Endothelial cell of umbilical vein (primary cell): Measurements from ENCODE around the gene CD3G. TPM values are rescaled to one million over a fixed set of nuclear protein-coding genes. Genes with fewer than 3 reads are reported as not detected.

Experiments used
- BruUV-seq: library from RNA; stranded (reverse); fragments of 400-500 nt; replicated peaks from 2 replicates; lab custom pipeline; 2021; lab: Mats Ljungman, UMichigan
- CTCF ChIA-PET: fragments of 300-600, 350-600 bp; sonication (Branson Sonifier 250); formaldehyde crosslinking; loops from one replicate; lab custom pipeline; 2021; ENCODE audit warnings: antibody characterized with exemption, inconsistent platforms; lab: Charles Lee
- POLR2A ChIA-PET: fragments of 300-600, 350-600 bp; sonication (Branson Sonifier 250); formaldehyde crosslinking; loops from one replicate; lab custom pipeline; 2021; ENCODE audit warnings: antibody characterized with exemption, inconsistent platforms; lab: Charles Lee
- DNase-seq: peaks from one replicate; pipeline ENCODE4 v3.0.0-alpha.2; 2011; ENCODE audit warnings: low read depth, low spot score
- FAIRE-seq: peaks from 2 replicates; lab custom pipeline; 2011; peaks lifted over from hg19 to GRCh38; lab: Jason Lieb, UNC
- H2AFZ ChIP-seq: 2 replicates; pipeline ENCODE4 v1.6.0; 2012; ENCODE audit warnings: low read depth, low read length, control low read depth, inconsistent platforms
- H3K27ac ChIP-seq: 2 replicates; pipeline ENCODE4 v1.5.1; 2011; ENCODE audit warnings: low read depth, mild to moderate bottlenecking, control low read depth, low read length, moderate library complexity; ENCODE audit not compliant: insufficient read depth
- H3K27me3 ChIP-seq, 2 experiments: 2 replicates each; pipeline versions ENCODE4 v1.6.0 to v1.6.1; 2011; ENCODE audit warnings: low read length in 2 of 2, mixed read lengths in 1 of 2; ENCODE audit not compliant: control insufficient read depth in 2 of 2, insufficient read depth in 2 of 2
- H3K36me3 ChIP-seq, 2 experiments: 2 replicates in 1 of 2; 3 replicates in 1 of 2; pipeline ENCODE4 v1.5.1; 2011; ENCODE audit warnings: low read length in 2 of 2, mild to moderate bottlenecking in 1 of 2, moderate library complexity in 1 of 2; ENCODE audit not compliant: control insufficient read depth in 2 of 2, insufficient read depth in 2 of 2; ENCODE audit errors: extremely low read depth in 1 of 2
- H3K4me1 ChIP-seq: 3 replicates; pipeline ENCODE4 v1.5.1; 2011; ENCODE audit warnings: mild to moderate bottlenecking, low read length; ENCODE audit not compliant: control insufficient read depth, insufficient read depth; ENCODE audit errors: extremely low read depth
- H3K4me2 ChIP-seq: 2 replicates; pipeline ENCODE4 v1.6.1; 2011; ENCODE audit warnings: low read length, control low read depth, mixed read lengths; ENCODE audit not compliant: insufficient read depth
- H3K4me3 ChIP-seq, 3 experiments: fragments of 200-600 bp in 1 of 3; sonication (generic), shearing (Covaris generic) in 1 of 3; replicated peaks in 1 of 3; 2 replicates each; pipeline ENCODE4 v1.5.1; 2011 to 2016; ENCODE audit warnings: control low read depth in 3 of 3, low read length in 3 of 3, mild to moderate bottlenecking in 2 of 3, inconsistent platforms in 1 of 3, low read depth in 1 of 3, moderate library complexity in 1 of 3; ENCODE audit not compliant: insufficient read depth in 1 of 3
- H3K79me2 ChIP-seq: 2 replicates; pipeline ENCODE4 v1.6.0; 2012; ENCODE audit warnings: low read length, inconsistent platforms; ENCODE audit not compliant: control insufficient read depth, insufficient read depth
- H3K9ac ChIP-seq: replicated peaks from 2 replicates; pipeline ENCODE3; 2011; ENCODE audit warnings: low read length, control low read depth; ENCODE audit not compliant: insufficient read depth; ENCODE audit errors: extremely low read depth
- H3K9me1 ChIP-seq: replicated peaks from 3 replicates; pipeline ENCODE4 v1.6.0; 2011; ENCODE audit warnings: mild to moderate bottlenecking, low read length; ENCODE audit not compliant: control insufficient read depth, insufficient read depth; ENCODE audit errors: extremely low read depth
- H3K9me3 ChIP-seq: replicated peaks from 2 replicates; pipeline ENCODE4 v1.5.1; 2012; ENCODE audit warnings: low read length, inconsistent platforms; ENCODE audit not compliant: control insufficient read depth, insufficient read depth
- H4K20me1 ChIP-seq: replicated peaks from 2 replicates; pipeline ENCODE3; 2011; ENCODE audit warnings: mild to moderate bottlenecking, low read length; ENCODE audit not compliant: control insufficient read depth, insufficient read depth; ENCODE audit errors: extremely low read depth
- EZH2 ChIP-seq: IDR thresholded peaks from 2 replicates; pipeline ENCODE4 v1.6.1; 2012; ENCODE audit warnings: borderline replicate concordance, low read depth, mild to moderate bottlenecking, moderate library complexity, low read length, inconsistent platforms; ENCODE audit not compliant: severe bottlenecking
- FOS ChIP-seq: IDR thresholded peaks from 2 replicates; pipeline ENCODE4 v1.6.1; 2011; ENCODE audit warnings: mild to moderate bottlenecking, low read length, moderate library complexity, borderline replicate concordance; ENCODE audit not compliant: insufficient read depth
- GATA2 ChIP-seq: IDR thresholded peaks from 2 replicates; pipeline ENCODE4 v1.7.0; 2011; ENCODE audit warnings: low read depth, mild to moderate bottlenecking, moderate library complexity, mixed read lengths, low read length; ENCODE audit not compliant: insufficient read length, insufficient read depth
- JUN ChIP-seq: IDR thresholded peaks from 2 replicates; pipeline ENCODE4 v1.6.1; 2011; ENCODE audit warnings: borderline replicate concordance, low read depth; ENCODE audit not compliant: insufficient read length, insufficient read depth
- MYC ChIP-seq: IDR thresholded peaks from one replicate; pipeline ENCODE4 v1.6.1; 2011; ENCODE audit warnings: mild to moderate bottlenecking, low read depth, low read length
- POLR2A ChIP-seq: IDR thresholded peaks from 2 replicates; pipeline ENCODE4 v1.6.1; 2012; ENCODE audit warnings: low read depth, mild to moderate bottlenecking, control low read depth, low read length
- POLR2AphosphoS5 ChIP-seq: IDR thresholded peaks from 2 replicates; pipeline ENCODE4 v1.6.1; 2012; ENCODE audit warnings: low read depth, mild to moderate bottlenecking, control low read depth, low read length, moderate library complexity; ENCODE audit not compliant: insufficient read depth
- dilution Hi-C: fragments of 300-500 bp; cut with MboI; formaldehyde crosslinking; loops from one replicate; pipeline ENCODE4 v1.15.0; 2019; ENCODE audit warnings: low sequenced_read_pairs; ENCODE audit not compliant: extremely low pct_ligation_motif_present
- intact Hi-C: fragments of 100-400 bp; cut with micrococcal nuclease; formaldehyde crosslinking; loops from one replicate; pipeline ENCODE4 v1.10.0; 2022
- polyA plus RNA-seq, 4 experiments: library from polyadenylated mRNA; depleted of rRNA in 3 of 4; stranded (reverse) in 3 of 4; unstranded in 1 of 4; fragments of >200 nt; gene quantifications; 2 replicates each; pipeline versions ENCODE4 v1.2.1 to v1.2.3, GENCODE V29; 2011 to 2012; ENCODE audit warnings: missing spikeins in 1 of 4
- total RNA-seq: library from RNA; stranded (reverse); gene quantifications from 2 replicates; pipeline ENCODE4 v1.2.3, GENCODE V29; 2021
- TF ChIP-seq, protein P1 (sequence below), 2 donors: IDR thresholded peaks; 1 replicate in 1 of 2; 2 replicates in 1 of 2; pipeline ENCODE4 v1.5.1; 2011; ENCODE audit warnings: low read length in 2 of 2, mild to moderate bottlenecking in 2 of 2, moderate library complexity in 2 of 2, control low read depth in 1 of 2, inconsistent platforms in 1 of 2, low read depth in 1 of 2; ENCODE audit not compliant: insufficient read depth in 1 of 2; ENCODE audit errors: extremely low read depth in 1 of 2
- TF ChIP-seq, protein P2 (sequence below): IDR thresholded peaks from 2 replicates; pipeline ENCODE4 v1.6.1; 2011; ENCODE audit not compliant: insufficient read depth, insufficient read length

The CD3G gene
- total and polyA plus RNA-seq, 2 donors (not counting 3 experiments of a cell fraction or from before 2014, with no cell fraction given), result not detected

DNA sequence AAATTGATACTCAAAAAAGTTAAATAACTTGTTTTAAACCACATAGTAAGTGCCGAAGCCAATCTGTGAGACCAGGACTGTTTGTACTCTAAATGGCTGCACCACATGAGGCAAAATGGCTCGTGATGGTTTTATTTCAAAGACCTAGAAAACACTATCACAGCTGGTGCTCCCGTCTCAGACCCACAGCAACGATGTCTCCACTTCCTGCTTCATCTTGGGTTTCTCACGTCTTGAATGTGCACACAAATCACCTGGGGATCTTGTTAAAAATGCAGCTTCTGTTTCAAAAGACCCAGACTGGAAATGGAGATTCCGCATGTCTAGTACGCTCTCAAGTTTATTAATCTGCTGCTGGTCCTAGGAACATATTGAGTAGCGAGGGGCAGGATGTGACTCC, 38.4 kb upstream of the CD3G start:
- H3K4me1 ChIP-seq, result no peaks in the 10 kb centered on the region
- H3K27ac ChIP-seq, result no peak overlapping the region
- intact Hi-C loops, result no loop called here
- H2AFZ ChIP-seq, result no peak overlapping the region
- no peaks in the 10 kb centered on the region for H3K79me2 ChIP-seq
- peaks cover 10 to 17% of the 10 kb centered on the region in 2 experiments for H3K27me3 ChIP-seq
- ChIA-PET CTCF (no interaction called here), POLR2A (no interaction called here)
- H3K36me3 ChIP-seq, result no peaks in the 10 kb centered on the region
- H3K9ac ChIP-seq, result no peak overlapping the region
- FAIRE-seq (no peak), DNase-seq (no peak)
- H3K9me3 ChIP-seq, result no peaks in the 10 kb centered on the region
- H3K4me3 ChIP-seq, result no peak overlapping the region
- BruUV-seq, result no TSS peak
- H3K4me2 ChIP-seq, result no peak overlapping the region
- H3K9me1 ChIP-seq, result no peaks in the 10 kb centered on the region
- TF ChIP-seq MYC (no peak), GATA2 (no peak), EZH2 (no peak), POLR2A (no peak), JUN (no peak), FOS (no peak), POLR2AphosphoS5 (no peak)
- TF ChIP-seq, protein P1, sequence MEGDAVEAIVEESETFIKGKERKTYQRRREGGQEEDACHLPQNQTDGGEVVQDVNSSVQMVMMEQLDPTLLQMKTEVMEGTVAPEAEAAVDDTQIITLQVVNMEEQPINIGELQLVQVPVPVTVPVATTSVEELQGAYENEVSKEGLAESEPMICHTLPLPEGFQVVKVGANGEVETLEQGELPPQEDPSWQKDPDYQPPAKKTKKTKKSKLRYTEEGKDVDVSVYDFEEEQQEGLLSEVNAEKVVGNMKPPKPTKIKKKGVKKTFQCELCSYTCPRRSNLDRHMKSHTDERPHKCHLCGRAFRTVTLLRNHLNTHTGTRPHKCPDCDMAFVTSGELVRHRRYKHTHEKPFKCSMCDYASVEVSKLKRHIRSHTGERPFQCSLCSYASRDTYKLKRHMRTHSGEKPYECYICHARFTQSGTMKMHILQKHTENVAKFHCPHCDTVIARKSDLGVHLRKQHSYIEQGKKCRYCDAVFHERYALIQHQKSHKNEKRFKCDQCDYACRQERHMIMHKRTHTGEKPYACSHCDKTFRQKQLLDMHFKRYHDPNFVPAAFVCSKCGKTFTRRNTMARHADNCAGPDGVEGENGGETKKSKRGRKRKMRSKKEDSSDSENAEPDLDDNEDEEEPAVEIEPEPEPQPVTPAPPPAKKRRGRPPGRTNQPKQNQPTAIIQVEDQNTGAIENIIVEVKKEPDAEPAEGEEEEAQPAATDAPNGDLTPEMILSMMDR (IDR thresholded peaks at IDR 0.05; ENCODE audit: extremely low read depth in 1 of 2, insufficient read depth in 1 of 2, low read depth in 1 of 2, low read length in 2 of 2), result no peak
- TF ChIP-seq, protein P2, sequence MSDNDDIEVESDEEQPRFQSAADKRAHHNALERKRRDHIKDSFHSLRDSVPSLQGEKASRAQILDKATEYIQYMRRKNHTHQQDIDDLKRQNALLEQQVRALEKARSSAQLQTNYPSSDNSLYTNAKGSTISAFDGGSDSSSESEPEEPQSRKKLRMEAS, result no peak
- no peaks in the 10 kb centered on the region for H4K20me1 ChIP-seq
- dilution Hi-C loops, result no loop called here
